HepG2 (cell line): Measurements from ENCODE around the gene FAM163B. TPM values are rescaled to one million over a fixed set of nuclear protein-coding genes. Genes with fewer than 3 reads are reported as not detected.

Experiments
- CCDC6 ChIP-seq: sonication (generic); formaldehyde crosslinking; IDR thresholded peaks from 2 replicates; pipeline ENCODE4 v1.8.1; 2022; ENCODE audit warnings: mild to moderate bottlenecking, missing genetic modification reagents, moderate library complexity
- DNMT3B ChIP-seq: conservative IDR thresholded peaks from 2 replicates; pipeline ENCODE4 v1.6.1; 2016; ENCODE audit warnings: missing biosample characterization, control low read depth
- EED ChIP-seq: sonication (generic); formaldehyde crosslinking; IDR thresholded peaks from 2 replicates; pipeline ENCODE4 v1.5.0; 2020; ENCODE audit warnings: mild to moderate bottlenecking, missing genetic modification reagents
- RARA ChIP-seq: IDR thresholded peaks from 2 replicates; pipeline ENCODE4 v1.6.1; 2016; ENCODE audit warnings: missing genetic modification reagents, missing compliant biosample characterization
- REL ChIP-seq: sonication (generic); formaldehyde crosslinking; conservative IDR thresholded peaks from 2 replicates; pipeline ENCODE4 v1.8.0; 2022; ENCODE audit warnings: mild to moderate bottlenecking, missing genetic modification reagents, moderate library complexity
- SNRNP70 ChIP-seq: fragments of 200-400 bp; formaldehyde crosslinking; IDR thresholded peaks from 2 replicates; pipeline ENCODE4 v1.6.1; 2017; ENCODE audit warnings: mild to moderate bottlenecking, low read depth, low read length, moderate library complexity
- ZBTB43 ChIP-seq: sonication (generic); formaldehyde crosslinking; conservative IDR thresholded peaks from 2 replicates; pipeline ENCODE4 v1.4.0; 2020; ENCODE audit warnings: missing genetic modification reagents
- ZKSCAN8 ChIP-seq: IDR thresholded peaks from 2 replicates; pipeline ENCODE4 v1.6.1; 2016; ENCODE audit warnings: borderline replicate concordance, missing genetic modification reagents, missing compliant biosample characterization
- ZNF660 ChIP-seq: sonication (generic); formaldehyde crosslinking; IDR thresholded peaks from 2 replicates; pipeline ENCODE4 v1.5.1; 2020; ENCODE audit warnings: mild to moderate bottlenecking, low read depth, missing genetic modification reagents, borderline replicate concordance
- polyA plus RNA-seq, 8 experiments: library from polyadenylated mRNA; depleted of rRNA in 3 of 8; stranded (reverse) in 7 of 8; unstranded in 1 of 8; fragments of >200 nt; fragmentation: Illumina TruSeq in 4 of 8; extraction: Trizol in 4 of 8; gene quantifications; 2 replicates each; pipeline versions ENCODE4 v1.2.1 to v1.2.3, GENCODE V29; 2011 to 2016; ENCODE audit warnings: low read depth in 4 of 8, missing spikeins in 1 of 8, mixed read lengths in 1 of 8; ENCODE audit not compliant: insufficient read depth in 1 of 8
- total RNA-seq, 5 experiments: library from RNA; depleted of rRNA; stranded (reverse); fragments of >200 nt; fragmentation: Illumina TruSeq; extraction: Trizol; gene quantifications; 2 replicates each; pipeline ENCODE4 v1.2.3, GENCODE V29; 2016; ENCODE audit warnings: low read depth in 1 of 5
- TF ChIP-seq, protein P1 (sequence below): IDR thresholded peaks from 2 replicates; pipeline ENCODE4 v1.6.1; 2016; ENCODE audit warnings: low read depth, missing genetic modification reagents, missing compliant biosample characterization

Gene FAM163B
- total and polyA plus RNA-seq, 2 of the 13 experiments (the other 11 are each of a cell fraction or from before 2014, with no cell fraction given), result not detected

DNA sequence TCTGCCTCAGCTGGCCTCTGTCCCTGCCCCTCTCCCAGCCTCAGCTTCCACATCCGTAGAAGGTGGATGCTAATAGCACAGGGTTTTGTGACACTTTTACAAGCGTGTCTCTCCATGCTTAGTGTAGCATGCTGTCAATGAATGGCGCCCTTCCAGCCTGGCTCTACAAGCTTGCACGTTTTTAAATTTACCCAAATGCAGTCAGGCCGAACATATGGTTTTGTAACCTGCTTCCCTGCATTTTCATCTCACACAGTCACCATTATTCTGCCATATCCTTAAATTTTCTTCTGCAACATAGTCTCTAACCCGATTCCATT lies 28.8 kb downstream of the FAM163B start (continued):
- TF ChIP-seq ZBTB43 (no peak), ZNF660 (CRISPR knock-in tag) (no peak), CCDC6 (no peak), EED (CRISPR knock-in tag) (no peak), ZKSCAN8 (CRISPR knock-in tag) (no peak), RARA (CRISPR knock-in tag) (no peak), SNRNP70 (no peak), DNMT3B (CRISPR knock-in tag) (no peak), REL (CRISPR knock-in tag) (no peak)
- TF ChIP-seq, protein P1, sequence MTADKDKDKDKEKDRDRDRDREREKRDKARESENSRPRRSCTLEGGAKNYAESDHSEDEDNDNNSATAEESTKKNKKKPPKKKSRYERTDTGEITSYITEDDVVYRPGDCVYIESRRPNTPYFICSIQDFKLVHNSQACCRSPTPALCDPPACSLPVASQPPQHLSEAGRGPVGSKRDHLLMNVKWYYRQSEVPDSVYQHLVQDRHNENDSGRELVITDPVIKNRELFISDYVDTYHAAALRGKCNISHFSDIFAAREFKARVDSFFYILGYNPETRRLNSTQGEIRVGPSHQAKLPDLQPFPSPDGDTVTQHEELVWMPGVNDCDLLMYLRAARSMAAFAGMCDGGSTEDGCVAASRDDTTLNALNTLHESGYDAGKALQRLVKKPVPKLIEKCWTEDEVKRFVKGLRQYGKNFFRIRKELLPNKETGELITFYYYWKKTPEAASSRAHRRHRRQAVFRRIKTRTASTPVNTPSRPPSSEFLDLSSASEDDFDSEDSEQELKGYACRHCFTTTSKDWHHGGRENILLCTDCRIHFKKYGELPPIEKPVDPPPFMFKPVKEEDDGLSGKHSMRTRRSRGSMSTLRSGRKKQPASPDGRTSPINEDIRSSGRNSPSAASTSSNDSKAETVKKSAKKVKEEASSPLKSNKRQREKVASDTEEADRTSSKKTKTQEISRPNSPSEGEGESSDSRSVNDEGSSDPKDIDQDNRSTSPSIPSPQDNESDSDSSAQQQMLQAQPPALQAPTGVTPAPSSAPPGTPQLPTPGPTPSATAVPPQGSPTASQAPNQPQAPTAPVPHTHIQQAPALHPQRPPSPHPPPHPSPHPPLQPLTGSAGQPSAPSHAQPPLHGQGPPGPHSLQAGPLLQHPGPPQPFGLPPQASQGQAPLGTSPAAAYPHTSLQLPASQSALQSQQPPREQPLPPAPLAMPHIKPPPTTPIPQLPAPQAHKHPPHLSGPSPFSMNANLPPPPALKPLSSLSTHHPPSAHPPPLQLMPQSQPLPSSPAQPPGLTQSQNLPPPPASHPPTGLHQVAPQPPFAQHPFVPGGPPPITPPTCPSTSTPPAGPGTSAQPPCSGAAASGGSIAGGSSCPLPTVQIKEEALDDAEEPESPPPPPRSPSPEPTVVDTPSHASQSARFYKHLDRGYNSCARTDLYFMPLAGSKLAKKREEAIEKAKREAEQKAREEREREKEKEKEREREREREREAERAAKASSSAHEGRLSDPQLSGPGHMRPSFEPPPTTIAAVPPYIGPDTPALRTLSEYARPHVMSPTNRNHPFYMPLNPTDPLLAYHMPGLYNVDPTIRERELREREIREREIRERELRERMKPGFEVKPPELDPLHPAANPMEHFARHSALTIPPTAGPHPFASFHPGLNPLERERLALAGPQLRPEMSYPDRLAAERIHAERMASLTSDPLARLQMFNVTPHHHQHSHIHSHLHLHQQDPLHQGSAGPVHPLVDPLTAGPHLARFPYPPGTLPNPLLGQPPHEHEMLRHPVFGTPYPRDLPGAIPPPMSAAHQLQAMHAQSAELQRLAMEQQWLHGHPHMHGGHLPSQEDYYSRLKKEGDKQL (CRISPR knock-in tag), result no peak
